Breast epithelium (tissue), 4 donors: Measurements from ENCODE around the gene PDCD1LG2. TPM values are rescaled to one million over a fixed set of nuclear protein-coding genes. Genes with fewer than 3 reads are reported as not detected.
"Not testable (repeated sequence)": the region's sequence is repeated elsewhere in the genome, so short reads cannot be mapped to it uniquely, and the experiment has no call there.

Experiments used
- DNase-seq, 2 donors: peaks; one replicate each; pipeline ENCODE4 v3.0.0-alpha.2; 2019; ENCODE audit warnings: low spot score in 2 of 2
- H3K27ac ChIP-seq, 2 donors: fragments of 200-600 bp; sonication (generic) in 1 of 2; one replicate each; pipeline ENCODE4 v1.5.1; 2016 to 2019; ENCODE audit warnings: mild to moderate bottlenecking in 1 of 2
- H3K27me3 ChIP-seq, 2 donors: fragments of 200-600 bp; sonication (generic) in 1 of 2; one replicate each; pipeline versions ENCODE4 v1.5.1 to v1.6.0; 2017 to 2019; ENCODE audit warnings: control low read depth in 1 of 2, mild to moderate bottlenecking in 1 of 2
- H3K36me3 ChIP-seq: fragments of 200-600 bp; one replicate; pipeline ENCODE4 v1.5.1; 2019
- H3K4me1 ChIP-seq, 2 donors: fragments of 200-600 bp; sonication (generic); one replicate each; pipeline ENCODE4 v1.5.1; 2016 to 2019; ENCODE audit warnings: control low read depth in 1 of 2
- H3K4me3 ChIP-seq, 3 donors: fragments of 200-600 bp; sonication (generic); 1 replicate in 2 of 3; 2 replicates in 1 of 3; pipeline ENCODE4 v1.5.1; 2016 to 2019; ENCODE audit warnings: mild to moderate bottlenecking in 3 of 3, moderate library complexity in 2 of 3
- H3K9me3 ChIP-seq, 2 donors: fragments of 200-600 bp; sonication (generic) in 1 of 2; one replicate each; pipeline ENCODE4 v1.5.1; 2016 to 2019; ENCODE audit warnings: control low read depth in 1 of 2
- CTCF ChIP-seq, 3 donors: fragments of 450-650 bp; IDR thresholded peaks; one replicate each; pipeline ENCODE4 v1.5.1; 2016 to 2017; ENCODE audit warnings: antibody characterized with exemption in 3 of 3, mild to moderate bottlenecking in 3 of 3, moderate library complexity in 3 of 3
- POLR2A ChIP-seq: fragments of 450-650 bp; IDR thresholded peaks from one replicate; pipeline ENCODE4 v1.6.1; 2016; ENCODE audit warnings: antibody characterized with exemption, mild to moderate bottlenecking, moderate library complexity
- POLR2AphosphoS5 ChIP-seq, 3 donors: sonication (generic); formaldehyde crosslinking; IDR thresholded peaks; one replicate each; pipeline ENCODE4 v1.6.1; 2017; ENCODE audit warnings: antibody characterized with exemption in 3 of 3
- intact Hi-C: fragments of 100-400 bp; cut with DNase I; formaldehyde crosslinking; loops from one replicate; pipeline ENCODE4 v1.15.1; 2023; ENCODE audit warnings: low total_unique reads
- total RNA-seq, 3 donors: library from RNA; depleted of rRNA; stranded (reverse); fragments of >200 nt; gene quantifications; one replicate each; pipeline ENCODE4 v1.1.0, GENCODE V29; 2016

PDCD1LG2 gene
- 1 to 10 TPM; 1.6 to 8.0 (median 3.3) TPM for total RNA-seq

- no peak for TF ChIP-seq CTCF (IDR thresholded peaks at IDR 0.05)
- no peak for TF ChIP-seq POLR2A
- no peak for TF ChIP-seq POLR2AphosphoS5 (IDR thresholded peaks at IDR 0.05)
- no peaks in the 10 kb centered on the region for H3K4me1 ChIP-seq
- H3K36me3 ChIP-seq: no peaks in the 10 kb centered on the region
- intact Hi-C loops: no loop called here
- no peaks in the 10 kb centered on the region for H3K9me3 ChIP-seq
- H3K4me3 ChIP-seq: peak within 1 kb of the TSS; percentile 28 to 61 (median 40)
- DNase-seq: no peak
- no peaks in the 10 kb centered on the region for H3K27me3 ChIP-seq
- H3K27ac ChIP-seq: peak within 1 kb of the TSS; percentile 33 to 85
Observed at GRCh38 chr9:5510360-5510931, at the start of gene PDCD1LG2. PDCD1LG2 (plus strand) TSS chr9:5510531; CDS start chr9:5522547, 12,016 bp downstream.

- not testable (repeated sequence) for DNase-seq, H3K36me3 ChIP-seq, H3K9me3 ChIP-seq
Observed at GRCh38 chr9:5464831-5465330, 45.5 kb upstream of the PDCD1LG2 start.

GRCh38 chr9:5466005-5466404 lies 44.3 kb upstream of the PDCD1LG2 start:
- no peaks in the 10 kb centered on the region for H3K27me3 ChIP-seq

More at GRCh38 chr9:5464831-5465330, 45.5 kb upstream of the PDCD1LG2 start:
- H3K4me3 ChIP-seq, H3K27ac ChIP-seq, H3K4me1 ChIP-seq, intact Hi-C loops, H3K27me3 ChIP-seq: not testable (repeated sequence)

GRCh38 chr9:5466766-5467165 lies 43.6 kb upstream of the PDCD1LG2 start:
- intact Hi-C loops: no loop called here
- no peaks in the 10 kb centered on the region for H3K36me3 ChIP-seq
- no peak overlapping the region for H3K4me3 ChIP-seq
- H3K4me1 ChIP-seq: no peaks in the 10 kb centered on the region
- no peaks in the 10 kb centered on the region for H3K27me3 ChIP-seq
- DNase-seq: no peak
- no peaks in the 10 kb centered on the region for H3K9me3 ChIP-seq
- no peak for TF ChIP-seq POLR2AphosphoS5 (IDR thresholded peaks at IDR 0.05)
- no peak for TF ChIP-seq POLR2A
- no peak for TF ChIP-seq CTCF (IDR thresholded peaks at IDR 0.05)
- no peak overlapping the region for H3K27ac ChIP-seq

More at GRCh38 chr9:5466005-5466404, 44.3 kb upstream of the PDCD1LG2 start:
- H3K27ac ChIP-seq: no peak overlapping the region
- H3K4me1 ChIP-seq: no peaks in the 10 kb centered on the region
- H3K9me3 ChIP-seq: no peaks in the 10 kb centered on the region
- no peaks in the 10 kb centered on the region for H3K36me3 ChIP-seq
- no peak overlapping the region for H3K4me3 ChIP-seq
- intact Hi-C loops: no loop called here
- no peak for DNase-seq
- TF ChIP-seq POLR2A (no peak), CTCF (IDR thresholded peaks at IDR 0.05) (no peak), POLR2AphosphoS5 (IDR thresholded peaks at IDR 0.05) (no peak)

GRCh38 chr9:5468850-5469249 lies 41.5 kb upstream of the PDCD1LG2 start:
- no peaks in the 10 kb centered on the region for H3K36me3 ChIP-seq

More at GRCh38 chr9:5468850-5469249, 41.5 kb upstream of the PDCD1LG2 start:
- H3K4me3 ChIP-seq: no peak overlapping the region
- no peak overlapping the region for H3K27ac ChIP-seq
- DNase-seq: no peak
- H3K9me3 ChIP-seq: no peaks in the 10 kb centered on the region
- no peaks in the 10 kb centered on the region for H3K4me1 ChIP-seq
- intact Hi-C loops: no loop called here
- TF ChIP-seq CTCF (IDR thresholded peaks at IDR 0.05) (no peak), POLR2AphosphoS5 (IDR thresholded peaks at IDR 0.05) (no peak), POLR2A (no peak)
- no peaks in the 10 kb centered on the region for H3K27me3 ChIP-seq
